Colonic mucosa (tissue), 4 donors: ENCODE measurements around the gene IDUA. TPM values are rescaled to one million over a fixed set of nuclear protein-coding genes. Genes with fewer than 3 reads are reported as not detected.

Source experiments
- DNase-seq: peaks from one replicate; pipeline ENCODE4 v3.0.0-alpha.2; 2020
- H3K27ac ChIP-seq: fragments of 200-600 bp; one replicate; pipeline ENCODE4 v1.8.0; 2021
- H3K27me3 ChIP-seq: fragments of 200-600 bp; one replicate; pipeline ENCODE4 v1.8.0; 2021
- H3K36me3 ChIP-seq: fragments of 200-600 bp; one replicate; pipeline ENCODE4 v1.8.0; 2021
- H3K4me1 ChIP-seq: fragments of 200-600 bp; one replicate; pipeline ENCODE4 v1.8.0; 2021; ENCODE audit warnings: mild to moderate bottlenecking
- H3K4me3 ChIP-seq: fragments of 200-600 bp; one replicate; pipeline ENCODE4 v1.8.0; 2021
- H3K9ac ChIP-seq, 2 donors: one replicate each; pipeline ENCODE4 v1.7.0; 2013; ENCODE audit warnings: control low read depth in 2 of 2, low read depth in 2 of 2, low read length in 2 of 2
- H3K9me3 ChIP-seq: fragments of 200-600 bp; one replicate; pipeline ENCODE4 v1.8.0; 2021
- CTCF ChIP-seq: fragments of 200-600 bp; IDR thresholded peaks from one replicate; pipeline ENCODE4 v1.8.0; 2022; ENCODE audit warnings: antibody characterized with exemption, mild to moderate bottlenecking
- intact Hi-C: fragments of 100-400 bp; cut with DNase I; formaldehyde crosslinking; loops from one replicate; pipeline ENCODE4 v1.14.1; 2022
- total RNA-seq, 2 donors: library from RNA; stranded (reverse); fragmentation: NEBNext Ultra II Directional in 1 of 2; extraction: Animal tissue kit (Norgen Biotek cat#: 25700) in 1 of 2; gene quantifications; one replicate each; pipeline ENCODE4 v1.2.1, GENCODE V29; 2021
- donor health status: healthy.
- donor health status: DM: no; HTN: no; CAD: no.
- donor health status: DM: no; HTN: no; CAD: no.

Gene IDUA
- total RNA-seq, 2 donors from 2014 or later: 18.8 to 22.4 TPM

GRCh38 chr4:1022051-1022738, 35.4 kb downstream of the IDUA start:
- no peak overlapping the region for H3K27ac ChIP-seq
- no peak for DNase-seq
- no peak for TF ChIP-seq CTCF
- no peaks in the 10 kb centered on the region for H3K27me3 ChIP-seq
- H3K4me3 ChIP-seq: no peak overlapping the region
- H3K9me3 ChIP-seq: no peaks in the 10 kb centered on the region
- H3K4me1 ChIP-seq: peaks cover 9% of the 10 kb centered on the region
- no peak overlapping the region for H3K9ac ChIP-seq
- intact Hi-C loops: no loop called here
- H3K36me3 ChIP-seq: no peaks in the 10 kb centered on the region

- TF ChIP-seq CTCF: no peak
- Histone ChIP-seq H3K36me3 (no peaks in the 10 kb centered on the region), H3K4me1 (peaks cover 9% of the 10 kb centered on the region), H3K4me3 (no peak overlapping the region), H3K27ac (no peak overlapping the region), H3K9ac (no peak overlapping the region), H3K27me3 (no peaks in the 10 kb centered on the region), H3K9me3 (no peaks in the 10 kb centered on the region)
- DNase-seq: peak; percentile 52
- intact Hi-C loops: no loop called here
These were observed 35.9 kb downstream of the IDUA start for GRCh38 chr4:1022739-1023066.

GRCh38 chr4:1023075-1023640, 36.3 kb downstream of the IDUA start:
- Histone ChIP-seq H3K27ac (no peak overlapping the region), H3K4me3 (no peak overlapping the region), H3K9ac (no peak overlapping the region), H3K36me3 (no peaks in the 10 kb centered on the region), H3K9me3 (no peaks in the 10 kb centered on the region), H3K4me1 (peaks cover 9% of the 10 kb centered on the region), H3K27me3 (no peaks in the 10 kb centered on the region)
- DNase-seq: no peak
- intact Hi-C loops: no loop called here
- no peak for TF ChIP-seq CTCF

GRCh38 chr4:1023895-1024740, 37.3 kb downstream of the IDUA start:
- H3K9me3 ChIP-seq: no peaks in the 10 kb centered on the region
- no peak overlapping the region for H3K27ac ChIP-seq
- no peak overlapping the region for H3K9ac ChIP-seq
- H3K36me3 ChIP-seq: no peaks in the 10 kb centered on the region
- H3K4me1 ChIP-seq: peaks cover 9% of the 10 kb centered on the region
- no peak overlapping the region for H3K4me3 ChIP-seq
- TF ChIP-seq CTCF: no peak
- DNase-seq: no peak
- H3K27me3 ChIP-seq: peaks cover 7% of the 10 kb centered on the region
- intact Hi-C loops: no loop called here

- intact Hi-C loops: no loop called here
- H3K4me1 ChIP-seq: peaks cover 11% of the 10 kb centered on the region
- no peaks in the 10 kb centered on the region for H3K9me3 ChIP-seq
- H3K27me3 ChIP-seq: peaks cover 7% of the 10 kb centered on the region
- H3K4me3 ChIP-seq: no peak overlapping the region
- no peak overlapping the region for H3K27ac ChIP-seq
- H3K36me3 ChIP-seq: no peaks in the 10 kb centered on the region
- TF ChIP-seq CTCF: no peak
- no peak for DNase-seq
- H3K9ac ChIP-seq: no peak overlapping the region
These were observed 38.2 kb downstream of the IDUA start for GRCh38 chr4:1024882-1025545.
